CD14-positive monocyte (primary cell): Measurements from ENCODE around the gene C4BPA. TPM values are rescaled to one million over a fixed set of nuclear protein-coding genes. Genes with fewer than 3 reads are reported as not detected.

Source experiments
- DNase-seq, 3 donors: peaks; one replicate each; pipeline ENCODE4 v3.0.0-alpha.2; 2011 to 2022
- H2AFZ ChIP-seq: 2 replicates; pipeline ENCODE4 v1.6.0; 2012; ENCODE audit warnings: mild to moderate bottlenecking, low read depth, low read length, inconsistent platforms; ENCODE audit not compliant: insufficient read depth, poor library complexity, severe bottlenecking
- H3K27ac ChIP-seq, 2 donors: 1 replicate in 1 of 2; 2 replicates in 1 of 2; pipeline ENCODE4 v1.5.1; 2012 to 2013; ENCODE audit warnings: low read length in 2 of 2, control low read depth in 1 of 2, inconsistent platforms in 1 of 2, low read depth in 1 of 2, mild to moderate bottlenecking in 1 of 2
- H3K27me3 ChIP-seq, 2 donors: one replicate each; pipeline versions ENCODE4 v1.6.0 to v1.6.1; 2011 to 2013; ENCODE audit warnings: low read length in 2 of 2; ENCODE audit not compliant: control insufficient read depth in 2 of 2, insufficient read depth in 2 of 2
- H3K36me3 ChIP-seq, 2 donors: replicated peaks in 1 of 2; 1 replicate in 1 of 2; 2 replicates in 1 of 2; pipeline versions ENCODE4 v1.5.1 to v1.6.1; 2012 to 2013; ENCODE audit warnings: low read length in 2 of 2, control low read depth in 1 of 2, inconsistent platforms in 1 of 2, mild to moderate bottlenecking in 1 of 2; ENCODE audit not compliant: insufficient read depth in 2 of 2, control insufficient read depth in 1 of 2
- H3K4me1 ChIP-seq, 2 donors: 1 replicate in 1 of 2; 2 replicates in 1 of 2; pipeline versions ENCODE4 v1.5.1 to v1.6.1; 2012 to 2013; ENCODE audit warnings: low read length in 2 of 2, control low read depth in 1 of 2, inconsistent platforms in 1 of 2, mild to moderate bottlenecking in 1 of 2, moderate library complexity in 1 of 2; ENCODE audit not compliant: insufficient read depth in 2 of 2, control insufficient read depth in 1 of 2
- H3K4me2 ChIP-seq: replicated peaks from 2 replicates; pipeline ENCODE3; 2012; ENCODE audit warnings: low read length, moderate library complexity, mild to moderate bottlenecking; ENCODE audit not compliant: poor library complexity, severe bottlenecking; ENCODE audit errors: extremely low read depth
- H3K4me3 ChIP-seq, 3 experiments: fragments of 200-600 bp in 1 of 3; sonication (generic) in 1 of 3; replicated peaks in 1 of 3; 1 replicate in 2 of 3; 2 replicates in 1 of 3; pipeline ENCODE4 v1.5.1; 2011 to 2013; ENCODE audit warnings: low read length in 3 of 3, mild to moderate bottlenecking in 3 of 3, control low read depth in 2 of 3, low read depth in 2 of 3, inconsistent platforms in 1 of 3, moderate library complexity in 1 of 3
- H3K79me2 ChIP-seq: 2 replicates; pipeline ENCODE4 v1.6.0; 2012; ENCODE audit warnings: mild to moderate bottlenecking, control low read depth, inconsistent platforms, low read length, moderate library complexity; ENCODE audit not compliant: insufficient read depth
- H3K9ac ChIP-seq: 2 replicates; pipeline ENCODE4 v1.6.0; 2017; ENCODE audit warnings: low read length, mild to moderate bottlenecking; ENCODE audit not compliant: insufficient read depth, poor library complexity, severe bottlenecking
- H3K9me3 ChIP-seq, 2 donors: replicated peaks in 1 of 2; 1 replicate in 1 of 2; 2 replicates in 1 of 2; pipeline versions ENCODE4 v1.5.1 to v1.6.1; 2012 to 2013; ENCODE audit warnings: low read length in 2 of 2, control low read depth in 1 of 2; ENCODE audit not compliant: control insufficient read depth in 1 of 2, insufficient read depth in 1 of 2
- H4K20me1 ChIP-seq: 2 replicates; pipeline ENCODE4 v1.6.0; 2012; ENCODE audit warnings: mild to moderate bottlenecking, low read length, control low read depth, moderate library complexity; ENCODE audit not compliant: insufficient read depth
- H3K27ac Mint-ChIP-seq, 7 donors: one replicate each; pipeline ENCODE4 v1.8.0; 2020; ENCODE audit warnings: mild to moderate bottlenecking in 7 of 7, mixed read lengths in 7 of 7, moderate library complexity in 6 of 7, inconsistent platforms in 2 of 7
- H3K27me3 Mint-ChIP-seq, 3 donors: one replicate each; pipeline ENCODE4 v1.8.0; 2021 to 2022; ENCODE audit warnings: low read depth in 3 of 3, mild to moderate bottlenecking in 3 of 3, mixed read lengths in 3 of 3, moderate library complexity in 3 of 3, inconsistent platforms in 1 of 3
- H3K36me3 Mint-ChIP-seq, 2 donors: one replicate each; pipeline ENCODE4 v1.8.0; 2020; ENCODE audit warnings: mixed read lengths in 2 of 2, inconsistent platforms in 1 of 2, mild to moderate bottlenecking in 1 of 2
- H3K4me1 Mint-ChIP-seq: one replicate; pipeline ENCODE4 v1.8.0; 2020; ENCODE audit warnings: mild to moderate bottlenecking, mixed read lengths
- H3K4me3 Mint-ChIP-seq, 2 donors: one replicate each; pipeline ENCODE4 v1.8.0; 2020; ENCODE audit warnings: mild to moderate bottlenecking in 2 of 2, mixed read lengths in 2 of 2, moderate library complexity in 1 of 2
- H3K9me3 Mint-ChIP-seq, 7 donors: one replicate each; pipeline ENCODE4 v1.8.0; 2020 to 2022; ENCODE audit warnings: mixed read lengths in 7 of 7, mild to moderate bottlenecking in 6 of 7, moderate library complexity in 6 of 7, inconsistent platforms in 2 of 7
- CTCF ChIP-seq: fragments of 200-600 bp; IDR thresholded peaks from one replicate; pipeline ENCODE4 v1.8.0; 2022; ENCODE audit warnings: antibody characterized with exemption, mild to moderate bottlenecking
- WGBS: methylation state at CpG from one replicate; pipeline ENCODE4 v1.1.5; 2013; ENCODE audit warnings: missing lambda C conversion rate; ENCODE audit not compliant: insufficient coverage; 5-methylcytosine and 5-hydroxymethylcytosine counted together
- intact Hi-C, 2 donors: fragments of 100-400 bp; cut with micrococcal nuclease; formaldehyde crosslinking; loops; one replicate each; pipeline versions ENCODE4 v1.15.0 to v1.15.1; 2023
- polyA plus RNA-seq, 3 donors: library from polyadenylated mRNA; depleted of rRNA in 1 of 3; unstranded in 2 of 3; stranded (reverse) in 1 of 3; fragments of 300-500 nt in 2 of 3; fragments of >200 nt in 1 of 3; fragmentation: Illumina TruSeq in 2 of 3; gene quantifications; 1 replicate in 2 of 3; 2 replicates in 1 of 3; pipeline ENCODE4 v1.2.3, GENCODE V29; 2012 to 2021

Gene C4BPA
- polyA plus RNA-seq, 3 donors, result 0.09 to 0.25 (median 0.13) TPM

- Histone ChIP-seq H3K4me2 (no peak overlapping the region), H3K9me3 (no peaks in the 10 kb centered on the region), H3K79me2 (no peaks in the 10 kb centered on the region), H3K4me1 (peaks cover 5 to 9% of the 10 kb centered on the region in 2 donors), H2AFZ (no peak overlapping the region), H3K27ac (no peak overlapping the region), H3K27me3 (no peaks in the 10 kb centered on the region), H3K9ac (no peak overlapping the region), H4K20me1 (no peaks in the 10 kb centered on the region), H3K36me3 (peaks cover 28 to 52% of the 10 kb centered on the region in 2 donors), H3K4me3 (no peak overlapping the region)
- intact Hi-C loops, result loop anchor here in 1 of 2 donors (10.0 kb wide), 1 partner anchor 275 kb away; no protein-coding TSS in a partner anchor
- 20% methylated on average over 1 of the region's 4 CpGs for WGBS
- Mint-ChIP-seq H3K27ac (no peak overlapping the region), H3K27me3 (no peaks in the 10 kb centered on the region), H3K9me3 (no peaks in the 10 kb centered on the region), H3K4me3 (no peak overlapping the region), H3K36me3 (peaks cover 44 to 51% of the 10 kb centered on the region in 2 donors), H3K4me1 (peaks cover 14% of the 10 kb centered on the region)
- no peak for TF ChIP-seq CTCF
- no peak for DNase-seq
Measured at GRCh38 chr1:207059881-207060280, 44.2 kb upstream of the C4BPA start.

GRCh38 chr1:207060596-207060995 is 43.4 kb upstream of the C4BPA start:
- Histone ChIP-seq H4K20me1 (no peaks in the 10 kb centered on the region), H3K9ac (no peak overlapping the region), H2AFZ (no peak overlapping the region), H3K9me3 (no peaks in the 10 kb centered on the region), H3K27me3 (no peaks in the 10 kb centered on the region), H3K4me1 (peaks cover 0 to 5% of the 10 kb centered on the region in 2 donors), H3K27ac (no peak overlapping the region), H3K4me3 (no peak overlapping the region), H3K79me2 (no peaks in the 10 kb centered on the region), H3K4me2 (no peak overlapping the region), H3K36me3 (peaks cover 31 to 60% of the 10 kb centered on the region in 2 donors)
- Mint-ChIP-seq H3K4me1 (peaks cover 9% of the 10 kb centered on the region), H3K36me3 (peaks cover 51 to 56% of the 10 kb centered on the region in 2 donors), H3K27ac (no peak overlapping the region), H3K27me3 (no peaks in the 10 kb centered on the region), H3K9me3 (no peaks in the 10 kb centered on the region), H3K4me3 (no peak overlapping the region)
- TF ChIP-seq CTCF, result no peak
- DNase-seq, result no peak
- WGBS, result no CpG with 5 or more reads among the region's 3 CpGs
- intact Hi-C loops, result no loop called here
